Mesenteric fat pad (tissue), 1 donor: Measurements from ENCODE around the gene SSMEM1. TPM values are rescaled to one million over a fixed set of nuclear protein-coding genes. Genes with fewer than 3 reads are reported as not detected.
"Not testable (repeated sequence)": the region's sequence is repeated elsewhere in the genome, so short reads cannot be mapped to it uniquely, and the experiment has no call there.

Experiments
- DNase-seq: peaks from one replicate; pipeline ENCODE4 v3.0.0-alpha.2; 2020; ENCODE audit warnings: low spot score
- total RNA-seq: library from RNA; stranded (reverse); fragmentation: NEBNext Ultra II Directional; extraction: Animal tissue kit (Norgen Biotek cat#: 25700); gene quantifications from one replicate; pipeline ENCODE4 v1.2.1, GENCODE V29; 2021
- donor health status: DM: yes; HTN: yes; CAD: no.

SSMEM1 gene
- total RNA-seq, 1 donor from 2014 or later = 0.39 TPM

DNA sequence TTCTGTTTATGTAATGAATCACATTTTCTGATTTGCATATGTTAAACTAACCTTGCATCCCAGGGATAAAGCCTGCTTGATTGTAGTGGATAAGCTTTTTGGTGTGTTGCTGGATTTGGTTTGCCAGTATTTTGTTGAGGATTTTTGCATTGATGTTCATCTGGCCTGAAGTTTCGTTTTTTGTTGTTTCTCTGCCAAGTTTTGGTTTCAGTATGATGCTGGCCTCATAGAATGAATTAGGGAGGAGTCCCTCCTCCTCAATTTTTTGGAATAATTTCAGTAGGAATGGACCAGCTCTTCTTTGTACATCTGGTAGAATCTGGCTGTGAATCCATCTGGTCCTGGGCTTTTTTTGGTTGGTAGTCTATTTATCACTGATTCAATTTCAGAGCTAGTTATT is 35.8 kb downstream of the SSMEM1 start:
- DNase-seq = not testable (repeated sequence)

GRCh38 chr7:130246491-130246890 is 38.8 kb downstream of the SSMEM1 start:
- not testable (repeated sequence) for DNase-seq

- not testable (repeated sequence) for DNase-seq
Observed at GRCh38 chr7:130248842-130249241, 41.2 kb downstream of the SSMEM1 start.

DNA sequence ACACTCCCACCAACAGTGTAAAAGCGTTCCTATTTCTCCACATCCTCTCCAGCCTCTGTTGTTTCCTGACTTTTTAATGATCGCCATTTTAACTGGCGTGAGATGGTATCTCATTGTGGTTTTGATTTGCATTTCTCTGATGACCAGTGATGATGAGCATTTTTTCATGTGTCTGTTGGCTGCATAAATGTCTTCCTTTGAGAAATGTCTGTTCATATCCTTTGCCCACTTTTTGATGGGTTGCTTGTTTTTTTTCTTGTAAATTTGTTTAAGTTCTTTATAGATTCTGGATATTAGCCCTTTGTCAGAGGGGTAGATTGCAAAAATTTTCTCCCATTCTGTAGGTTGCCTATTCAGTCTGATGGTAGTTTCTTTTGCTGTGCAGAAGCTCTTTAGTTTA is 42.0 kb downstream of the SSMEM1 start:
- DNase-seq = not testable (repeated sequence)

DNA sequence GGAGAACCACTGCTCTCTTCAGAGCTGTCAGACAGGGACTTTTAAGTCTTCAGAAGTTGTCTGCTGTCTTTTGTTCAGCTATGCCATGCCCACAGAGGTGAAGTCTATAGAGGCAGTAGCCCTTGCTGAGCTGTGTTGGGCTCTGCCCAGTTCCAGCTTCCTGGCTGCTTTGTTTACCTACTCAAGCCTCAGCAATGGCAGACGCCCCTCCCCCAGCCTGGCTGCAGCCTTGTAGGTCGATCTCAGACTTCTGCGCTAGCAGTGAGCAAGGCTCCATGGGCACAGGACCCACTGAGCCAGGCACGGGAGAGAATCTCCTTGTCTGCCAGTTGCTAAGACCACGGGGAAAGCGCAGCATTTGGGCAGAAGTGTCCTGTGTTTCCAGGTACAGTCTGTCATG is 46.9 kb downstream of the SSMEM1 start:
- no peak for DNase-seq

DNA sequence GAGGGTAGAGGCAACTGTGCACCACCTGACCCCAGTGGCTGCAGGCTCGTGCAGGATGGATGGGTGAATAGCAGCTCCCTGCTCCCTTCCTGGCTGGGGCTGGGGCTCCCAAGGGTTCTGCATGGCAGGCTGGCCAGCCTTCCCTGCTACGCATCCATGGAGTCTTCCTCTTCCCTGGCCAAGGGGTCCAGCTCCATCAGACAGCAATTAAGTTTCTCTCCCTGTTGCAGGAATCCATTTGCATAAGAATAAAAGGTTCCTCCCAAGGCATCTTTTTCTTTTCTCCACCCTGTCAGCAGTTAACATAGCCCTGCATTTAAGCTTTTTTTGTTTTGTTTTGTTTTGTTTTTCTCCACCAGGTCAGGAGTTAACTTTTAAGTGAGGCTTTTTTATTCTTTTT is 49.0 kb downstream of the SSMEM1 start:
- DNase-seq = no peak

DNA sequence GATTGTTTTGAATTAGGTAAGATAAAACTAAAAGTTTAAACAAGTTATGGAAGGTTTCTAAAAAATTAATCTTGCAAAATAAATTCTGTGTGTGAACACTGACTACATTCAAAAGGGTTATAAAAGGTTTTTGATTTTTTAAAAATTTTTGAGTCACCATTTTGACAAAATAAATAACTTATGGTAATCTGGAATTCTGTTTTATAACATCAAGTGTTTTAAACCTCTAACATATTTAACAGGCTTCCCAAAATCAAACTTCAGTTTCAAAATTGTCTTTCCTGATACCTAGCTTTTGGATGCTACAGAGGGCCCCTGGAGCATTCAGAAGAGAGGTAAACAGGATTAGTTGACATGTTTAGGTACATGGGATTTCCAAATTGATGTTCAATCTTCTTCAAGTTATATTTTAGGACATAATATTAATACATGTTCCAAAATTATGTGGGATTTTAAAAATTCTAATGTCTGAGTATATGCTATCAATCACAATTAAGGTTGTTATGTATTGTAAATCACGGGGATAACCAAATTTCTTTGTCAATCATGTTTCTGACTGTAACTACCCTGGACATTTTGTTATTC is 50.9 kb downstream of the SSMEM1 start:
- no peak for DNase-seq

- DNase-seq = no peak
Observed at GRCh38 chr7:130262448-130262847, 54.8 kb downstream of the SSMEM1 start.

- DNase-seq = no peak
Observed at GRCh38 chr7:130263130-130263529, 55.5 kb downstream of the SSMEM1 start.

Other genes with a start within 250 kb of the SSMEM1 start
- gene ZC3HC1, start 156.5 kb upstream of the SSMEM1 start, total RNA-seq = 16.4 TPM
- 30.6 TPM for gene KLHDC10, start 137.3 kb upstream of the SSMEM1 start, total RNA-seq
- gene TMEM209, start 2.5 kb upstream of the SSMEM1 start, total RNA-seq = 17.2 TPM
- gene CPA2, start 59.0 kb downstream of the SSMEM1 start, total RNA-seq = 2.2 TPM
- gene CPA4, start 85.3 kb downstream of the SSMEM1 start, total RNA-seq = 3.2 TPM
- not detected for gene CPA5, start 137.0 kb downstream of the SSMEM1 start, total RNA-seq
- gene CPA1, start 172.6 kb downstream of the SSMEM1 start, total RNA-seq = 4.0 TPM
- 9.3 TPM for gene CEP41, start 233.2 kb downstream of the SSMEM1 start, total RNA-seq